ENCODE data around the gene GPANK1. TPM values are rescaled to one million over a fixed set of nuclear protein-coding genes. Genes with fewer than 3 reads are reported as not detected.

GPANK1 gene
- total and polyA plus RNA-seq, 2 donors (not counting 1 experiment from before 2014, with no cell fraction given), result 22.6 to 24.3 TPM

DNA sequence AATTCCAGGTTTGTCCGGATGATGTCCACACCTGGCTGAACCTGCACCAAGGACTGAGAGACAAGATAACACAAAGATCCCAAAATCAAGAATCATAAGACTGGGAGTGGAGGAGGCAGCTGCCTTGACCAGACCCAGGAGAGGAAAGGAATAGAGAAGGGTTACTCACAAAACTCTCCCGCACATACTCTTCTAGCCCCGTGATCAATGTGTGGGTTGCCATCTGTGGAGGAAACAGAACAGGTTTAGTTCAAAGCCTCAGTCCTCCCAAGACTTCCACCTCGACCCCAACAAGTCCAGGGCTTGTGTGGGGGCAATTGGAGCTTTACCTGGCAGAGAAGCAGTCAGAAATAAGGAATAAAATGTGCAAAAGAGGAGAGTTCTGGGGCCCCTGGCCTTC is 23.4 kb downstream of the GPANK1 start:
- Mint-ChIP-seq H3K4me1 (no peaks in the 10 kb centered on the region), H3K9me3 (ENCODE audit: insufficient read depth) (no peaks in the 10 kb centered on the region), H3K4me3 (no peak overlapping the region), H3K27me3 (no peaks in the 10 kb centered on the region), H3K27ac (no peak overlapping the region)
- ATAC-seq (ENCODE audit: low read depth), result no peak
- no peaks in the 10 kb centered on the region for H3K9me3 ChIP-seq (ENCODE audit: control extremely low read depth in 1 of 3, control insufficient read depth in 2 of 3, insufficient read depth in 1 of 3, low read length in 2 of 3)
- CTCF ChIA-PET, result no interaction called here
- H2AFZ ChIP-seq (ENCODE audit: insufficient read depth, low read depth, low read length, poor library complexity, severe bottlenecking), result no peak overlapping the region
- no peak overlapping the region for H3K4me2 ChIP-seq (replicated peaks; ENCODE audit: low read depth, low read length, poor library complexity, severe bottlenecking)
- no CpG with 5 or more reads among the region's 4 CpGs for WGBS (ENCODE audit: insufficient coverage)
- no peak for TF ChIP-seq EZH2 (IDR thresholded peaks at IDR 0.05; ENCODE audit: borderline replicate concordance, insufficient read depth, low read depth, low read length, poor library complexity, severe bottlenecking)
- TF ChIP-seq, protein P1, sequence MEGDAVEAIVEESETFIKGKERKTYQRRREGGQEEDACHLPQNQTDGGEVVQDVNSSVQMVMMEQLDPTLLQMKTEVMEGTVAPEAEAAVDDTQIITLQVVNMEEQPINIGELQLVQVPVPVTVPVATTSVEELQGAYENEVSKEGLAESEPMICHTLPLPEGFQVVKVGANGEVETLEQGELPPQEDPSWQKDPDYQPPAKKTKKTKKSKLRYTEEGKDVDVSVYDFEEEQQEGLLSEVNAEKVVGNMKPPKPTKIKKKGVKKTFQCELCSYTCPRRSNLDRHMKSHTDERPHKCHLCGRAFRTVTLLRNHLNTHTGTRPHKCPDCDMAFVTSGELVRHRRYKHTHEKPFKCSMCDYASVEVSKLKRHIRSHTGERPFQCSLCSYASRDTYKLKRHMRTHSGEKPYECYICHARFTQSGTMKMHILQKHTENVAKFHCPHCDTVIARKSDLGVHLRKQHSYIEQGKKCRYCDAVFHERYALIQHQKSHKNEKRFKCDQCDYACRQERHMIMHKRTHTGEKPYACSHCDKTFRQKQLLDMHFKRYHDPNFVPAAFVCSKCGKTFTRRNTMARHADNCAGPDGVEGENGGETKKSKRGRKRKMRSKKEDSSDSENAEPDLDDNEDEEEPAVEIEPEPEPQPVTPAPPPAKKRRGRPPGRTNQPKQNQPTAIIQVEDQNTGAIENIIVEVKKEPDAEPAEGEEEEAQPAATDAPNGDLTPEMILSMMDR (IDR thresholded peaks at IDR 0.05), result no peak
- H4K20me1 ChIP-seq (ENCODE audit: control insufficient read depth, insufficient read depth, low read length, poor library complexity, severe bottlenecking), result peaks cover 18% of the 10 kb centered on the region
- H3K4me3 ChIP-seq (ENCODE audit: control extremely low read depth in 1 of 5, extremely low read depth in 1 of 5, insufficient read depth in 1 of 5, low read depth in 2 of 5, low read length in 4 of 5), result no peak overlapping the region
- POLR2A ChIA-PET, result no interaction called here
- H3K9ac ChIP-seq (ENCODE audit: low read length), result no peak overlapping the region
- no peak overlapping the region for H3K27ac ChIP-seq (ENCODE audit: low read length in 2 of 2)
- peaks cover 11 to 90% of the 10 kb centered on the region in 2 experiments for H3K36me3 ChIP-seq (replicated peaks in 1 of 2; ENCODE audit: control extremely low read depth in 1 of 2, control insufficient read depth in 1 of 2, extremely low read depth in 1 of 2, insufficient read depth in 2 of 2, low read length in 1 of 2)
- no peaks in the 10 kb centered on the region for H3K27me3 ChIP-seq (replicated peaks in 1 of 4; ENCODE audit: control extremely low read depth in 1 of 4, control insufficient read depth in 3 of 4, insufficient read depth in 4 of 4, low read length in 3 of 4)
- H3K79me2 ChIP-seq (ENCODE audit: control insufficient read depth, insufficient read depth, low read length), result no peaks in the 10 kb centered on the region
- H3K4me1 ChIP-seq (ENCODE audit: control insufficient read depth in 2 of 2, insufficient read depth in 2 of 2, low read length in 2 of 2), result no peaks in the 10 kb centered on the region
- DNase-seq, result no peak
- intact Hi-C loops (cut with micrococcal nuclease), result no loop called here

DNA sequence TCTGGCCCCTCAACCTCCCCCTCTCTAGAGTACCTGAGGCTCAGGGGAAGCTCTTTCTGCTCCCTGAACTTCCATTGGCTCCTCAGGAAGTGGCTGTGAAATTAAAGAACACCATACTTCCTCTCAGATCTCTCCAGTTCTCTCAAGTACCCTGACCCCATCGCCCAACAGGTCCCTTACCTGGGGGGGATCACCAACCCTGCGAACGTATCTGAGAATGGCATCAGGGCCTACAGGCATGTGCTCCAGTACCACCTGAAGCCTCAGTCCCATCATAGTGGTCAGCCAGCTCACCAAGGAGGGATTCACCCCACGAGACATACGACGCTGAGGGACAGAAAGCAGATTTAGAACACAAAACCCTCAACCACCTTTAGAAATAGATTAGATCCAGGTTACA is 24.2 kb downstream of the GPANK1 start:
- Histone ChIP-seq H2AFZ (ENCODE audit: insufficient read depth, low read depth, low read length, poor library complexity, severe bottlenecking) (no peak overlapping the region), H3K27ac (ENCODE audit: low read length in 2 of 2) (no peak overlapping the region), H3K27me3 (replicated peaks in 1 of 4; ENCODE audit: control extremely low read depth in 1 of 4, control insufficient read depth in 3 of 4, insufficient read depth in 4 of 4, low read length in 3 of 4) (no peaks in the 10 kb centered on the region), H3K9ac (ENCODE audit: low read length) (no peak overlapping the region), H3K36me3 (replicated peaks in 1 of 2; ENCODE audit: control extremely low read depth in 1 of 2, control insufficient read depth in 1 of 2, extremely low read depth in 1 of 2, insufficient read depth in 2 of 2, low read length in 1 of 2) (peaks cover 10 to 90% of the 10 kb centered on the region in 2 experiments), H3K9me3 (ENCODE audit: control extremely low read depth in 1 of 3, control insufficient read depth in 2 of 3, insufficient read depth in 1 of 3, low read length in 2 of 3) (no peaks in the 10 kb centered on the region), H3K4me1 (ENCODE audit: control insufficient read depth in 2 of 2, insufficient read depth in 2 of 2, low read length in 2 of 2) (no peaks in the 10 kb centered on the region), H4K20me1 (ENCODE audit: control insufficient read depth, insufficient read depth, low read length, poor library complexity, severe bottlenecking) (peaks cover 12% of the 10 kb centered on the region), H3K79me2 (ENCODE audit: control insufficient read depth, insufficient read depth, low read length) (no peaks in the 10 kb centered on the region), H3K4me2 (replicated peaks; ENCODE audit: low read depth, low read length, poor library complexity, severe bottlenecking) (no peak overlapping the region), H3K4me3 (ENCODE audit: control extremely low read depth in 1 of 5, extremely low read depth in 1 of 5, insufficient read depth in 1 of 5, low read depth in 2 of 5, low read length in 4 of 5) (no peak overlapping the region)
- TF ChIP-seq, protein P1 (IDR thresholded peaks at IDR 0.05), result no peak
- no peak for TF ChIP-seq EZH2 (IDR thresholded peaks at IDR 0.05; ENCODE audit: borderline replicate concordance, insufficient read depth, low read depth, low read length, poor library complexity, severe bottlenecking)
- CTCF ChIA-PET, result no interaction called here
- ATAC-seq (ENCODE audit: low read depth) (no peak), DNase-seq (no peak)
- H3K4me1 Mint-ChIP-seq, result no peaks in the 10 kb centered on the region
- no peaks in the 10 kb centered on the region for H3K27me3 Mint-ChIP-seq
- no peak overlapping the region for H3K27ac Mint-ChIP-seq
- H3K4me3 Mint-ChIP-seq, result no peak overlapping the region
- POLR2A ChIA-PET, result no interaction called here
- intact Hi-C loops (cut with micrococcal nuclease), result no loop called here
- WGBS (ENCODE audit: insufficient coverage), result 93% methylated on average over 3 of the region's 6 CpGs
- H3K9me3 Mint-ChIP-seq (ENCODE audit: insufficient read depth), result no peaks in the 10 kb centered on the region

All from B cell (primary cell).